Skeletal muscle cell (primary cell): ENCODE results near the gene GPALPP1.
"Not testable (repeated sequence)": the region's sequence is repeated elsewhere in the genome, so short reads cannot be mapped to it uniquely, and the experiment has no call there.

ENCODE experiments used
- DNase-seq: peaks from one replicate; pipeline ENCODE4 v3.0.0-alpha.2; 2010; ENCODE audit warnings: low read depth
- H3K4me3 ChIP-seq: 2 replicates; pipeline ENCODE4 v1.5.1; 2011; ENCODE audit warnings: low read depth, mild to moderate bottlenecking, control low read depth, low read length, moderate library complexity

The GPALPP1 gene

GRCh38 chr13:44989941-44990340 is 603 bp downstream of the GPALPP1 start:
- no peak for DNase-seq
- peak overlapping the region; percentile 100 for H3K4me3 ChIP-seq

DNA sequence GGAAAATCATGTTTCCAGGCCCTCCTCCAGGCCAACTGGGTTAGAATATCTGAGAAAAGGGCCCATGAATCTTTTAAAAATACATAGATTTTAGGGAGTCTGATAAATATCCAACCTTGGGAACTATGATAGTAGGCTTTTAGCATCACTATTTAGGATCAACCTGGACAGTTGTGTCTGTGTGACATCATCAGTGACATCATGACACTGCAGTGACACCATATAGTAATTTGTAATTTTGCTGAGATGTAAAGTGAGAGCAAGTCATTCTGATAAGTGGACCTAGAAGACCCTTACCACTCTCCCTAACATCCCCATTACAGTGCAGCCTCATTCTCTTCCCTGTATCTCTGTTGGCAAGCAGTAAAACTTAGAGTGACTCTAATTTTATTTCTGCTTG is 14.1 kb downstream of the GPALPP1 start:
- DNase-seq = no peak
- H3K4me3 ChIP-seq = no peak overlapping the region

- no peak for DNase-seq
- H3K4me3 ChIP-seq = no peak overlapping the region
These were observed 14.8 kb downstream of the GPALPP1 start for GRCh38 chr13:45004096-45004495.

- no peak for DNase-seq
- H3K4me3 ChIP-seq = no peak overlapping the region
These were observed 17.9 kb downstream of the GPALPP1 start for GRCh38 chr13:45007225-45007624.

- no peak for DNase-seq
- no peak overlapping the region for H3K4me3 ChIP-seq
These were observed 18.5 kb downstream of the GPALPP1 start for GRCh38 chr13:45007823-45008222.

DNA sequence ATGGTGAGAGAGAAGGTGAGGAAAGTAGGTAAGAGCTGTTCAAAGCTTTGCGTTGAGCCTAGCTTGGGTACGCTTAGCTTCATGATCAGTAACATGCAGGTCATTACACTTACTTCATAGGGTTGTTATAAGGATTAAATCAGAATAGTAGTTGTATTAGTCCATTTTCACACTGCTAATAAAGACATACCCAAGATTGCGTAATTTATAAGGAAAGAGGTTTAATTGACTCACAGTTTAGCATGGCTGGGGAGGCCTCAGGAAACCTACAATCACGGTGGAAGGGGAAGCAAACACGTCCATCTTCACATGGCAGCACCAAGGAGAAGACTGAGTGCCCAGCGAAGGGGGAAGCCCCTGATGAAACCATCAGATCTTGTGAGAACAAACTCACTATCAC is 21.9 kb downstream of the GPALPP1 start:
- DNase-seq = no peak

GRCh38 chr13:45015300-45015699 is 26.0 kb downstream of the GPALPP1 start:
- peak; percentile 5 for DNase-seq
- no peak overlapping the region for H3K4me3 ChIP-seq

More for the DNA sequence above, 21.9 kb downstream of the GPALPP1 start:
- no peak overlapping the region for H3K4me3 ChIP-seq

GRCh38 chr13:45016792-45017425 is 27.6 kb downstream of the GPALPP1 start:
- no peak for DNase-seq
- H3K4me3 ChIP-seq = no peak overlapping the region

DNA sequence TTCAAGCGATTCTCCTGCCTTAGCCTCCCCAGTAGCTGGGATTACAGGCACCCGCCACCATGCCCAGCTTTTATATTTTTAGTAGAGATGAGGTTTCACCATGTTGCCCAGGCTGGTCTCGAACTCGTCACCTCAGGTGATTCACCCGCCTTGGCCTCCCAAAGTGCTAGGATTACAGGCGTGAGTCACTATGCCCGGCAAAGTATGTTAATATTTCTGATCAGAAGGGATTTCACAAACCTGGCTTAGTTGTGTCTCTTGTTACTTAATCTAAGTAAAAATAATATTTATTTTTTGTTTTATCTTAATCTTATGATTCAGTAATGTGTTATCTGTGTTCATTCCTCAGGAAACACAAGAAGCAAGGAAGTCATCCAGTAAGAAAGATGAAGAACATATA is 30.6 kb downstream of the GPALPP1 start:
- not testable (repeated sequence) for DNase-seq, H3K4me3 ChIP-seq

- no peak overlapping the region for H3K4me3 ChIP-seq
- no peak for DNase-seq
These were observed 31.9 kb downstream of the GPALPP1 start for GRCh38 chr13:45021250-45021649.

DNA sequence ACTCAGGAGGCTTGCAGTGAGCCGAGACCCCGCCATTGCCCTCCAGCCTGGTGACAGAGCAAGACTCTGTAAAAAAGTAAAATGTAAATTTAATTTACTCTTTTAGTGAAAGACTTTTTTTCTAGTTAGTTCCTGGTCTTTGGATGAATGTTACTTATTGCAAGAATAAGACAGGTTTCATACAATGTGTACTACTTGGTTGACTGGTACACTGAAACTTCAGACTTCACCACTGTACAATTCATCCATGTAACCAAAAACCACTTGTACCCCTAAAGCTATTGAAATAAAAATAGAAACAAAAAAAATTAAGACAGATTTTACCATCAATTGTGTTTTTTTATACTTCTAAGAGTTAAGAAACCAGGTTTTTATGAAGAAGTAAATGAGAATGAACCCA is 35.5 kb downstream of the GPALPP1 start:
- no peak for DNase-seq
- no peak overlapping the region for H3K4me3 ChIP-seq

DNA sequence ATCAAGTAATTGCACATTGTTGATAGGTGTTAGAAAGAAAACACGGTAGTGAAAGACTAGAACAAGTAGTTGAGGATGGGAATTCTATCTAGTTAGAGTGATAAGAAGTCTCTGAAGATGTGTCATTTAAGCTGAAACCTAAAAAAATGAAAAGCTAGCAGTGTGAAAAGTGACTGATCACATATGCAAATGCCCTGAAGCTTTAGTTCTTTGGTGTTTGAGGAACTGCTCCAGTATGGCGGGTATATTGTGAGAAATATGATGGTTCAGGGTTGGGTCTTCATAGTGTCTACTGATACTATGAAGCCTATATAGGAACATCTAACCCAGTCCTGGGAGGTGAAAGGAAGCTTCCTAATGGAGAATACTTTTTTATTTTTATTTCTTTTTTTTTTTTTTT is 45.0 kb downstream of the GPALPP1 start:
- DNase-seq = no peak
- H3K4me3 ChIP-seq = no peak overlapping the region

DNA sequence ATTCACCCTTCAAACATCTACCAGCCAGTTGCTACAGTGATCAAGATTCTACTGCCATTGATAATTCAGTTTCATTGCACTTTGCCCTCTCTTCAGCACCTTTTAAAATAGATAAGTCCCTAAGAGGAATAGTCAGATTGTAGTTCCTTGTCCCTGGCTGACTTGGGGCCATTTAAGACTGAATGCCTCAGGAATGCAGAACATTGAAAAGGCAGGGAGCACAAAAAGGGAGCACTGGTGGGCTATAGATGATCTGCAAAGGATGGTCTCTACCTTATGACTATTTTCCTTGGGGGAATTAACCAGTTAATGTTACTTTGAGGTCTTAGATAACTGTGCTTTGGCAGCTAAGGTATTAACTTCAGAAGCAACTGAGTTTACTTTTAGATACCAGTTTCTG is 46.9 kb downstream of the GPALPP1 start:
- no peak for DNase-seq
- no peak overlapping the region for H3K4me3 ChIP-seq

DNA sequence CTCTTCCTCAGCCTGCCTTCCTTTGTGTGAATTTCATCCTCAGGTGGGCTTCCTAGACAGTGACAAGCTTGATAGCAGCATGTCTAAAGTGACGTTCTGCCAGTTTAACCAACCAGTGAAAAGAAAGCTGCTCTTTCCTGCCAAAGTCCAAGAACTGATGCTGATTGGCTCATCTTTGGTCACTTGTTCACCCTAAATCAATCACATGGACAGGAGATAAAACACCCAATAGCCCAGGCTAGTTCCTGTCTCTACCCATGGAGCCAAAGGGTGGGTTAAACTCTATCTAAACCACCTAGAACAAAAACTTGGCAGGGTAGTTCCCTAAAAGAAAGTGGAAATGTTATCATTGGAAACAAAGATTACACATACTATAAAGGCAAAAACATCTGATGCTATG is 50.8 kb downstream of the GPALPP1 start:
- DNase-seq = no peak
- no peak overlapping the region for H3K4me3 ChIP-seq

GRCh38 chr13:45040622-45041021 is 51.3 kb downstream of the GPALPP1 start:
- H3K4me3 ChIP-seq = no peak overlapping the region
- DNase-seq = no peak

GRCh38 chr13:45042539-45042938 is 53.2 kb downstream of the GPALPP1 start:
- H3K4me3 ChIP-seq = no peak overlapping the region
- DNase-seq = no peak

GRCh38 chr13:45046445-45046844 is 57.1 kb downstream of the GPALPP1 start:
- no peak for DNase-seq
- H3K4me3 ChIP-seq = peak overlapping the region; percentile 58

- peak overlapping the region; percentile 58 for H3K4me3 ChIP-seq
- peak; percentile 38 for DNase-seq
These were observed 58.3 kb downstream of the GPALPP1 start for GRCh38 chr13:45047394-45048310.

DNA sequence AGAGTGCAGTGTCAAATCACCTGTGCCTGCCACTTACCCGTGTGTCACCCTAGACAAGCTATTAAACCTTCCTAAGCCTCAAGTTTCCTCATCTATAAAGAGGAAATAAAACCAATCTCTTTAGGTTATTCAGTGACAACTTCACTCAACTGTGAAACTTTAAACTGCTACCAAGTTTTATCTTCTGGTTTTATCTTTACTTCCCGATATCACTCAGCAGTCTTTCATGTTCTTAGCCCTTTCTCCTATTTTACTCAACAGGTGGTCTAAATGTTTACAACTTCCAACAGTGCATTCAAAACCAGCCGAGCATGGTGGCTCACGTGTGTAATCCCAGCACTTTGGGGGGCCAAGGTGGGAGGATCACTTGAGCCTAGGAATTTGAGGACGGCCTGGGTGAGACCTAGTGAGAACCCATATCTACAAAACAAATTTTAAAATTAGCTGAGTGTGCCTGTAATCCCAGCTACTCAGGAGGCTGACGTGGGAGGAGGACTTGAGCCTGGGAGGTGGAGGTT is 59.6 kb downstream of the GPALPP1 start:
- no peak for DNase-seq
- H3K4me3 ChIP-seq = no peak overlapping the region

GRCh38 chr13:45049478-45049877 is 60.1 kb downstream of the GPALPP1 start:
- H3K4me3 ChIP-seq = no peak overlapping the region

DNA sequence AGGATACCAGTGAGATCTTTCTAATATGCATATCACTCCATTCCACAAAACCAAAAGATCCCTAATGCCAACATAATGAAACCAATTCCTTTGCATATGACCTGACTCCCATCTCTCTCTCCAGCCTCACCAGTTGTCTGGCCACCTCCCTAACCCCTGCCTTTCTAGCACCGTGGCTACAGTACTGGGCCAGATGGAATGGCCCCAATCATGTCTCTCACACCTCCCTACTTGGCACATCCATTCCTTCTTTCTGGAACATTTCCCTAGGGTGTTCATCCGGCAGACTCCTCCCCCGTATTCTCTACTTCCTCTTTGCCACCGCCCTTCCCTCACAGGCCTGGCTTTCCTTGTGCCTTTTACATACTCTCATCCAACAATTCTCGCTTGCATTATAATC is 62.0 kb downstream of the GPALPP1 start:
- H3K4me3 ChIP-seq = no peak overlapping the region
- no peak for DNase-seq

More at GRCh38 chr13:45049478-45049877, 60.1 kb downstream of the GPALPP1 start:
- no peak for DNase-seq
